ENCODE results near the gene ROCK2.

GRCh38 chr2:11290211-11290610 lies 54.2 kb downstream of the ROCK2 start:
- TF ChIP-seq CTCF (conservative IDR thresholded peaks at IDR 0.05; ENCODE audit: low read length) (no peak), EZH2phosphoT487 (IDR thresholded peaks at IDR 0.05; ENCODE audit: borderline replicate concordance) (no peak)

Measured in Loucy (cell line).